ENCODE results near the gene TBC1D16. TPM values are rescaled to one million over a fixed set of nuclear protein-coding genes. Genes with fewer than 3 reads are reported as not detected.

TBC1D16 gene
- total RNA-seq, 1 experiment from 2014 or later, result 55.4 TPM

GRCh38 chr17:79978548-79978855 lies 57.2 kb downstream of the TBC1D16 start:
- H3K9me3 Mint-ChIP-seq (ENCODE audit: unreplicated experiment), result no peaks in the 10 kb centered on the region
- intact Hi-C loops (cut with micrococcal nuclease; ENCODE audit: unreplicated experiment), result no loop called here
- no peak for TF ChIP-seq CTCF (IDR thresholded peaks at IDR 0.05; ENCODE audit: insufficient read depth in 1 of 2, low read depth in 1 of 2, low read length in 1 of 2, severe bottlenecking in 1 of 2, unreplicated experiment in 1 of 2)
- no peak overlapping the region for H3K4me3 Mint-ChIP-seq (ENCODE audit: unreplicated experiment)
- no peak overlapping the region for H3K4me3 ChIP-seq (ENCODE audit: low read depth, low read length)
- H3K4me1 Mint-ChIP-seq (ENCODE audit: low read depth, unreplicated experiment), result peaks cover 13% of the 10 kb centered on the region
- H3K9me3 ChIP-seq, result no peaks in the 10 kb centered on the region
- H3K36me3 Mint-ChIP-seq (ENCODE audit: insufficient read depth, unreplicated experiment), result peaks cover 8% of the 10 kb centered on the region
- H3K36me3 ChIP-seq (ENCODE audit: control insufficient read depth, insufficient read depth, low read length), result no peaks in the 10 kb centered on the region; the same call in 1 of the 2 replicates
- peaks cover 14% of the 10 kb centered on the region; the same call in 1 of the 2 replicates for H3K4me1 ChIP-seq
- BruUV-seq (replicated peaks), result no TSS peak
- H3K27me3 ChIP-seq (replicated peaks; ENCODE audit: control insufficient read depth, insufficient read depth, low read length), result no peaks in the 10 kb centered on the region
- POLR2A ChIA-PET, result interaction anchor here (1.0 kb wide), 1 partner anchor 63 kb away, joined by 3 read pairs; no protein-coding TSS in a partner anchor
- CTCF ChIA-PET, result interaction anchor here (1.4 kb wide), 1 partner anchor 138 kb away, joined by 5 read pairs; no protein-coding TSS in a partner anchor
- DNase-seq, result no peak
- H3K27me3 Mint-ChIP-seq (ENCODE audit: insufficient read depth, unreplicated experiment), result no peaks in the 10 kb centered on the region
- H3K27ac Mint-ChIP-seq (ENCODE audit: unreplicated experiment), result no peak overlapping the region

- Histone ChIP-seq H3K27me3 (replicated peaks; ENCODE audit: control insufficient read depth, insufficient read depth, low read length) (no peaks in the 10 kb centered on the region), H3K9me3 (no peaks in the 10 kb centered on the region), H3K4me3 (ENCODE audit: low read depth, low read length) (no peak overlapping the region), H3K36me3 (ENCODE audit: control insufficient read depth, insufficient read depth, low read length) (no peaks in the 10 kb centered on the region), H3K4me1 (peaks cover 14% of the 10 kb centered on the region; the same call in 1 of the 2 replicates)
- Mint-ChIP-seq H3K27ac (ENCODE audit: unreplicated experiment) (no peak overlapping the region), H3K9me3 (ENCODE audit: unreplicated experiment) (no peaks in the 10 kb centered on the region), H3K4me1 (ENCODE audit: low read depth, unreplicated experiment) (peaks cover 13% of the 10 kb centered on the region), H3K4me3 (ENCODE audit: unreplicated experiment) (no peak overlapping the region), H3K36me3 (ENCODE audit: insufficient read depth, unreplicated experiment) (peaks cover 4% of the 10 kb centered on the region), H3K27me3 (ENCODE audit: insufficient read depth, unreplicated experiment) (no peaks in the 10 kb centered on the region)
- no TSS peak for BruUV-seq (replicated peaks)
- TF ChIP-seq CTCF (IDR thresholded peaks at IDR 0.05; ENCODE audit: insufficient read depth in 1 of 2, low read depth in 1 of 2, low read length in 1 of 2, severe bottlenecking in 1 of 2, unreplicated experiment in 1 of 2), result no peak
- intact Hi-C loops (cut with micrococcal nuclease; ENCODE audit: unreplicated experiment), result no loop called here
- DNase-seq, result no peak
- CTCF ChIA-PET, result interaction anchor here (1.4 kb wide), 1 partner anchor 138 kb away, joined by 5 read pairs; no protein-coding TSS in a partner anchor
- POLR2A ChIA-PET, result no interaction called here
Observed at GRCh38 chr17:79977708-79978547, 57.7 kb downstream of the TBC1D16 start.

- H3K27ac Mint-ChIP-seq (ENCODE audit: unreplicated experiment), result peak overlapping the region; percentile 64
- DNase-seq, result no peak
- intact Hi-C loops (cut with micrococcal nuclease; ENCODE audit: unreplicated experiment), result no loop called here
- POLR2A ChIA-PET, result no interaction called here
- peaks cover 14% of the 10 kb centered on the region; the same call in 1 of the 2 replicates for H3K4me1 ChIP-seq
- H3K4me3 Mint-ChIP-seq (ENCODE audit: unreplicated experiment), result no peak overlapping the region
- H3K36me3 ChIP-seq (ENCODE audit: control insufficient read depth, insufficient read depth, low read length), result no peaks in the 10 kb centered on the region
- CTCF ChIA-PET, result interaction anchor here (1.4 kb wide), 1 partner anchor 137 kb away, joined by 5 read pairs; no protein-coding TSS in a partner anchor
- H3K27me3 ChIP-seq (replicated peaks; ENCODE audit: control insufficient read depth, insufficient read depth, low read length), result no peaks in the 10 kb centered on the region
- peaks cover 13% of the 10 kb centered on the region for H3K4me1 Mint-ChIP-seq (ENCODE audit: low read depth, unreplicated experiment)
- BruUV-seq (replicated peaks), result no TSS peak
- TF ChIP-seq CTCF (IDR thresholded peaks at IDR 0.05; ENCODE audit: insufficient read depth in 1 of 2, low read depth in 1 of 2, low read length in 1 of 2, severe bottlenecking in 1 of 2, unreplicated experiment in 1 of 2), result no peak
- no peak overlapping the region for H3K4me3 ChIP-seq (ENCODE audit: low read depth, low read length)
- H3K9me3 Mint-ChIP-seq (ENCODE audit: unreplicated experiment), result no peaks in the 10 kb centered on the region
- H3K36me3 Mint-ChIP-seq (ENCODE audit: insufficient read depth, unreplicated experiment), result no peaks in the 10 kb centered on the region
- no peaks in the 10 kb centered on the region for H3K27me3 Mint-ChIP-seq (ENCODE audit: insufficient read depth, unreplicated experiment)
- H3K9me3 ChIP-seq, result no peaks in the 10 kb centered on the region
Observed at GRCh38 chr17:79977161-79977631, 58.5 kb downstream of the TBC1D16 start.
